ENCODE measurements around the gene AMIGO1.

DNA sequence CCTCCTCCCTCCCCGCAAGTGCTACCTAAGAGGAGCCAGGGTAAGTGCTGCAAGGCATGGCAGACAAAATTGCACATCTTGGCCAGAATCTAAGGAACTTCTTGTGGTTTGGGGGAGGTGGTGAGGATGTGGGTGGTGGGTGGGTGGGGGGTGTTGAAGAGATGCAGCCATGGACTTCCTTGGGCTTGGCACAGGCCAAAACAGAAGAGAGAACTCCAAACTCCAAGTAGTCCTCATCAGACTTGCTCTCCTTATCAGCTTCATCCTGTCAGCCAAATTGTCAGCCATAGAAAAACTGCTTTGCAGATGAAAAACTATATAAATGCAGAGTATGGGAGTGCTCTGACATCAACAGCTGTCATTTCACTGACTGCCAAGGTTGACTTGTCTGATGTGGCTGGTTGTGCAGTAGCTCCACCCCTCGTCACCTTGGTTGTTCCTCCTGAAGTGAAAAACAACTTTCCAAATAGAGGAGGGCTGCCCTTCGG is 7.1 kb downstream of the AMIGO1 start:
- TF ChIP-seq CTCF (IDR thresholded peaks at IDR 0.05), result no peak
- TF ChIP-seq POLR2A (IDR thresholded peaks at IDR 0.05), result no peak
